OCI-LY7 (cell line): ENCODE measurements around the gene SFRP4. TPM values are rescaled to one million over a fixed set of nuclear protein-coding genes. Genes with fewer than 3 reads are reported as not detected.

Experiments used
- BruUV-seq: library from RNA; stranded (reverse); fragments of 400-500 nt; replicated peaks from 2 replicates; lab custom pipeline; 2021; lab: Mats Ljungman, UMichigan
- CTCF ChIA-PET: fragments of 300-600 bp; sonication (Branson Sonifier 250); formaldehyde crosslinking; loops from one replicate; lab custom pipeline; 2022; ENCODE audit warnings: antibody characterized with exemption; ENCODE audit not compliant: unreplicated experiment; lab: Charles Lee
- POLR2A ChIA-PET: fragments of 300-600 bp; sonication (Branson Sonifier 250); formaldehyde crosslinking; loops from one replicate; lab custom pipeline; 2022; ENCODE audit warnings: antibody characterized with exemption; lab: Charles Lee
- DNase-seq: peaks from one replicate; pipeline ENCODE4 v3.0.0-alpha.2; 2015; ENCODE audit warnings: low spot score
- H2AFZ ChIP-seq: fragments of 200-600 bp; sonication (generic), shearing (Covaris generic); 2 replicates; pipeline ENCODE4 v1.6.1; 2014; ENCODE audit warnings: mild to moderate bottlenecking, antibody characterized with exemption, low read length, moderate library complexity
- H3K27ac ChIP-seq: fragments of 200-600 bp; sonication (generic); 2 replicates; pipeline ENCODE4 v1.5.1; 2014; ENCODE audit warnings: mixed run types, low read depth, mild to moderate bottlenecking, moderate library complexity, low read length, inconsistent platforms; ENCODE audit not compliant: poor library complexity, severe bottlenecking
- H3K36me3 ChIP-seq: fragments of 200-600 bp; sonication (generic); 2 replicates; pipeline ENCODE4 v1.6.1; 2014; ENCODE audit warnings: mild to moderate bottlenecking, antibody characterized with exemption, low read length, moderate library complexity, mixed read lengths; ENCODE audit not compliant: insufficient read depth
- H3K4me1 ChIP-seq: fragments of 200-600 bp; sonication (generic); 2 replicates; pipeline ENCODE4 v1.5.1; 2014; ENCODE audit warnings: mild to moderate bottlenecking, low read length; ENCODE audit not compliant: insufficient read depth, poor library complexity, severe bottlenecking
- H3K4me2 ChIP-seq: fragments of 200-600 bp; sonication (generic); 2 replicates; pipeline ENCODE4 v1.6.1; 2014; ENCODE audit warnings: mild to moderate bottlenecking, low read length
- H3K4me3 ChIP-seq: fragments of 200-600 bp; sonication (generic); 2 replicates; pipeline ENCODE4 v1.5.1; 2014; ENCODE audit warnings: mild to moderate bottlenecking, low read depth, low read length; ENCODE audit not compliant: poor library complexity, severe bottlenecking
- H3K79me2 ChIP-seq: fragments of 200-600 bp; sonication (generic); 2 replicates; pipeline ENCODE4 v1.6.1; 2016; ENCODE audit warnings: low read depth, mild to moderate bottlenecking, low read length, moderate library complexity, mixed read lengths; ENCODE audit not compliant: insufficient read depth
- H3K9me2 ChIP-seq: fragments of 200-600 bp; sonication (generic); 2 replicates; pipeline ENCODE4 v1.6.1; 2016; ENCODE audit warnings: mild to moderate bottlenecking, low read length, mixed read lengths; ENCODE audit not compliant: insufficient read depth
- H3K9me3 ChIP-seq: fragments of 200-600 bp; sonication (generic); 2 replicates; pipeline ENCODE4 v1.6.1; 2014; ENCODE audit warnings: mild to moderate bottlenecking, mixed run types, low read length, mixed read lengths
- H4K20me1 ChIP-seq: fragments of 200-600 bp; sonication (generic); 2 replicates; pipeline ENCODE4 v1.6.1; 2014; ENCODE audit warnings: mild to moderate bottlenecking, antibody characterized with exemption, low read length, moderate library complexity, mixed read lengths; ENCODE audit not compliant: insufficient read depth
- CTCF ChIP-seq: fragments of 200-600 bp; sonication (generic); conservative IDR thresholded peaks from 2 replicates; pipeline ENCODE4 v1.5.1; 2014; ENCODE audit warnings: mild to moderate bottlenecking, antibody characterized with exemption, low read length, moderate library complexity, mixed read lengths
- EZH2phosphoT487 ChIP-seq: fragments of 200-600 bp; sonication (generic); IDR thresholded peaks from 2 replicates; pipeline ENCODE4 v1.6.1; 2018; ENCODE audit warnings: low read depth, borderline replicate concordance, mild to moderate bottlenecking, mixed run types, antibody characterized with exemption, low read length, moderate library complexity, mixed read lengths
- intact Hi-C: fragments of 100-400 bp; cut with micrococcal nuclease; formaldehyde crosslinking; loops from one replicate; pipeline ENCODE4 v1.10.0; 2022; ENCODE audit not compliant: unreplicated experiment
- total RNA-seq, 2 experiments: library from RNA; depleted of rRNA in 1 of 2; stranded (reverse); fragments of >200 nt in 1 of 2; shearing (Covaris generic) in 1 of 2; gene quantifications; 2 replicates each; pipeline ENCODE4 v1.2.3, GENCODE V29; 2014 to 2022

SFRP4 gene
- total RNA-seq, 2 experiments from 2014 or later = not detected

DNA sequence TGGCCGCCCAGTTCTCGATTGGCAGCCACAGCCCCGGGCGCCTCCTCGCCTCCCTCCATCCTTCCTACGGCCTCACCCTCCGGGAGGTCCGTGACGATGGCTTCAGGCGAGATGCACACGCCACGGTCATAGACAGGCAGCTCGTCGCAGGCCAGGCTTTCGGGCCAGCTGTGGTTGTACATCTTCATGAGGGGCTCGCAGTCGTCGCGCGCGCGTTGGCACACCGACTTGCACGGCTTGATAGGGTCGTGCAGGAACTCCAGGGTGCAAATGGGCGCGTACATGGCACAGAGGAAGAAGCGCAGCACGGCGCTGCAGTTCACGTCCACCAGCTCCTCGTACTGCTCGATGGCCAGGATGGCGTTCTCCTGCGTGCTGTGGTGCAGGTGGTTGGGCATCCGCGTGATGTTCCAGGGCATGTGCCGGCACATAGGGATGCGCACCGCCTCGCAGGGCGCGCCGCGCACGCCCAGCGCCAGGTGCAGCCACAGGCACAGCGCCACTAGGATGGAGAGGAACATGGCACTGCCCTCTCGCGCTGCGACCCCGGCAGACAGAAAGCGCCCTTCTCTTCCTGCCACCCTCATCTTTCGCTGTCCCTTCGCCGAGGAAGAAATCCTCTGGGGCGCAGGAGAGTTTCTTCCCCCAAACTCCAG lies 472 bp downstream of the SFRP4 start:
- DNase-seq = no peak
- no TSS peak for BruUV-seq
- no peaks in the 10 kb centered on the region for H3K9me2 ChIP-seq
- H3K36me3 ChIP-seq = no peaks in the 10 kb centered on the region
- TF ChIP-seq EZH2phosphoT487 (no peak), CTCF (no peak)
- no peak overlapping the region for H3K4me2 ChIP-seq
- CTCF ChIA-PET = no interaction called here
- no peaks in the 10 kb centered on the region for H3K4me1 ChIP-seq
- intact Hi-C loops = no loop called here
- no peaks in the 10 kb centered on the region for H4K20me1 ChIP-seq
- no peak overlapping the region for H2AFZ ChIP-seq
- no peak overlapping the region for H3K27ac ChIP-seq
- no peaks in the 10 kb centered on the region for H3K79me2 ChIP-seq
- no peaks in the 10 kb centered on the region for H3K9me3 ChIP-seq
- POLR2A ChIA-PET = no interaction called here
- H3K4me3 ChIP-seq = no peak overlapping the region

- Histone ChIP-seq H3K4me2 (no peak overlapping the region), H3K9me3 (no peaks in the 10 kb centered on the region), H3K4me1 (no peaks in the 10 kb centered on the region), H3K27ac (no peak overlapping the region), H4K20me1 (no peaks in the 10 kb centered on the region), H3K79me2 (no peaks in the 10 kb centered on the region), H3K4me3 (no peak overlapping the region), H3K36me3 (no peaks in the 10 kb centered on the region), H3K9me2 (no peaks in the 10 kb centered on the region), H2AFZ (no peak overlapping the region)
- no peak for TF ChIP-seq EZH2phosphoT487
- no peak for TF ChIP-seq CTCF
- CTCF ChIA-PET = no interaction called here
- no peak for DNase-seq
- intact Hi-C loops = no loop called here
- BruUV-seq = no TSS peak
- POLR2A ChIA-PET = no interaction called here
Measured at GRCh38 chr7:37915438-37915837, 1.2 kb downstream of the SFRP4 start.

GRCh38 chr7:37912756-37913155 lies 3.9 kb downstream of the SFRP4 start:
- no peaks in the 10 kb centered on the region for H3K79me2 ChIP-seq
- H2AFZ ChIP-seq = no peak overlapping the region
- H4K20me1 ChIP-seq = no peaks in the 10 kb centered on the region
- DNase-seq = no peak
- H3K36me3 ChIP-seq = no peaks in the 10 kb centered on the region
- ChIA-PET POLR2A (no interaction called here), CTCF (no interaction called here)
- no peaks in the 10 kb centered on the region for H3K4me1 ChIP-seq
- BruUV-seq = no TSS peak
- no peak overlapping the region for H3K27ac ChIP-seq
- TF ChIP-seq CTCF (no peak), EZH2phosphoT487 (no peak)
- H3K9me3 ChIP-seq = no peaks in the 10 kb centered on the region
- no peak overlapping the region for H3K4me2 ChIP-seq
- intact Hi-C loops = no loop called here
- H3K4me3 ChIP-seq = no peak overlapping the region
- no peaks in the 10 kb centered on the region for H3K9me2 ChIP-seq
